MCF 10A (cell line): Measurements from ENCODE around the gene AKAP11. TPM values are rescaled to one million over a fixed set of nuclear protein-coding genes. Genes with fewer than 3 reads are reported as not detected.

Experiments
- BruUV-seq: library from RNA; stranded (reverse); fragments of 400-500 nt; replicated peaks from 2 replicates; lab custom pipeline; 2021; lab: Mats Ljungman, UMichigan
- CTCF ChIA-PET: fragments of 300-600 bp; sonication (Branson Sonifier 250); formaldehyde crosslinking; extraction: SDS; loops from one replicate; lab custom pipeline; 2021; ENCODE audit warnings: antibody characterized with exemption, inconsistent platforms; lab: Yijun Ruan, JAX
- POLR2A ChIA-PET: fragments of 300-600, 350-650 bp; sonication (Branson Sonifier 250); formaldehyde crosslinking; extraction: SDS; loops from one replicate; lab custom pipeline; 2020; ENCODE audit warnings: antibody characterized with exemption, inconsistent platforms; lab: Yijun Ruan, JAX
- DNase-seq: peaks from one replicate; pipeline ENCODE4 v3.0.0-alpha.2; 2018; ENCODE audit not compliant: unreplicated experiment
- H3K27ac Mint-ChIP-seq: one replicate; pipeline ENCODE4 v1.8.0; 2022; ENCODE audit warnings: mild to moderate bottlenecking, low read depth, mixed read lengths; ENCODE audit not compliant: unreplicated experiment
- H3K27me3 Mint-ChIP-seq: one replicate; pipeline ENCODE4 v1.8.0; 2022; ENCODE audit warnings: mixed read lengths; ENCODE audit not compliant: insufficient read depth, unreplicated experiment
- H3K36me3 Mint-ChIP-seq: one replicate; pipeline ENCODE4 v1.8.0; 2022; ENCODE audit warnings: mild to moderate bottlenecking, moderate library complexity, mixed read lengths; ENCODE audit not compliant: insufficient read depth, unreplicated experiment
- H3K4me1 Mint-ChIP-seq: one replicate; pipeline ENCODE4 v1.8.0; 2022; ENCODE audit warnings: mixed read lengths; ENCODE audit not compliant: insufficient read depth, unreplicated experiment
- H3K4me3 Mint-ChIP-seq: one replicate; pipeline ENCODE4 v1.8.0; 2022; ENCODE audit warnings: mild to moderate bottlenecking, moderate library complexity, mixed read lengths; ENCODE audit not compliant: unreplicated experiment
- H3K9me3 Mint-ChIP-seq: one replicate; pipeline ENCODE4 v1.8.0; 2022; ENCODE audit warnings: mixed read lengths; ENCODE audit not compliant: unreplicated experiment
- intact Hi-C: fragments of 100-400 bp; cut with micrococcal nuclease; formaldehyde crosslinking; loops from 2 replicates; pipeline ENCODE4 v1.14.1; 2022
- total RNA-seq: library from RNA; stranded (reverse); gene quantifications from 2 replicates; pipeline ENCODE4 v1.2.3, GENCODE V29; 2022
- TF ChIP-seq, protein P1 (sequence below): fragments of 200-600 bp; IDR thresholded peaks from one replicate; pipeline ENCODE4 v1.8.0; 2022; ENCODE audit warnings: antibody characterized with exemption, mild to moderate bottlenecking; ENCODE audit not compliant: unreplicated experiment

AKAP11 gene
- total RNA-seq, 1 experiment from 2014 or later = 24.7 TPM

DNA sequence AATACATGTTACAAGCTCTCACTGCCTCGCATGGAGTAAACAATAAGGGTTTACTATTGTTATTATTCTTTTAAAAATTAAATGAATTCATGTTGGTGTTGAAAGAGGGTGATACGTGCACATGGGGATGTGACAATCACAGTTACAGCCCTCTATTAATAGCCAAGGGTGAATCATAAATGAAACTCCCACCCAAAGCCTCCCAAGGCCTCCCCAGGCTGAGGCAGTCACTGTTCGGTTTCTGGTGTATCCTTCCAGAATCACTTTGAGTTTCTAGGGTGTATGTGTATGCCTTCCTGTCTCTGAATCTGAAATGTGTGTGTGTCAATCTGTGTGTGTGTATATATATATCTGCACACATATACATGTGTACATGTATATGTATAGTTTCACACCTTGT is 73.4 kb downstream of the AKAP11 start:
- no peaks in the 10 kb centered on the region for H3K9me3 Mint-ChIP-seq
- no peak overlapping the region for H3K4me3 Mint-ChIP-seq
- no peaks in the 10 kb centered on the region for H3K36me3 Mint-ChIP-seq
- no peak overlapping the region for H3K27ac Mint-ChIP-seq
- intact Hi-C loops = no loop called here
- no TSS peak for BruUV-seq
- ChIA-PET CTCF (no interaction called here), POLR2A (interaction anchor here (0.5 kb wide), 1 partner anchor 94 kb away, joined by 3 read pairs; no protein-coding TSS in a partner anchor)
- TF ChIP-seq, protein P1, sequence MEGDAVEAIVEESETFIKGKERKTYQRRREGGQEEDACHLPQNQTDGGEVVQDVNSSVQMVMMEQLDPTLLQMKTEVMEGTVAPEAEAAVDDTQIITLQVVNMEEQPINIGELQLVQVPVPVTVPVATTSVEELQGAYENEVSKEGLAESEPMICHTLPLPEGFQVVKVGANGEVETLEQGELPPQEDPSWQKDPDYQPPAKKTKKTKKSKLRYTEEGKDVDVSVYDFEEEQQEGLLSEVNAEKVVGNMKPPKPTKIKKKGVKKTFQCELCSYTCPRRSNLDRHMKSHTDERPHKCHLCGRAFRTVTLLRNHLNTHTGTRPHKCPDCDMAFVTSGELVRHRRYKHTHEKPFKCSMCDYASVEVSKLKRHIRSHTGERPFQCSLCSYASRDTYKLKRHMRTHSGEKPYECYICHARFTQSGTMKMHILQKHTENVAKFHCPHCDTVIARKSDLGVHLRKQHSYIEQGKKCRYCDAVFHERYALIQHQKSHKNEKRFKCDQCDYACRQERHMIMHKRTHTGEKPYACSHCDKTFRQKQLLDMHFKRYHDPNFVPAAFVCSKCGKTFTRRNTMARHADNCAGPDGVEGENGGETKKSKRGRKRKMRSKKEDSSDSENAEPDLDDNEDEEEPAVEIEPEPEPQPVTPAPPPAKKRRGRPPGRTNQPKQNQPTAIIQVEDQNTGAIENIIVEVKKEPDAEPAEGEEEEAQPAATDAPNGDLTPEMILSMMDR = no peak
- no peaks in the 10 kb centered on the region for H3K27me3 Mint-ChIP-seq
- DNase-seq = no peak
- no peaks in the 10 kb centered on the region for H3K4me1 Mint-ChIP-seq

- Mint-ChIP-seq H3K27ac (no peak overlapping the region), H3K4me1 (no peaks in the 10 kb centered on the region), H3K9me3 (no peaks in the 10 kb centered on the region), H3K36me3 (no peaks in the 10 kb centered on the region), H3K4me3 (no peak overlapping the region), H3K27me3 (no peaks in the 10 kb centered on the region)
- TF ChIP-seq, protein P1 = no peak
- intact Hi-C loops = no loop called here
- BruUV-seq = no TSS peak
- POLR2A ChIA-PET = no interaction called here
- CTCF ChIA-PET = no interaction called here
- no peak for DNase-seq
Measured at GRCh38 chr13:42348576-42348975, 76.6 kb downstream of the AKAP11 start.

DNA sequence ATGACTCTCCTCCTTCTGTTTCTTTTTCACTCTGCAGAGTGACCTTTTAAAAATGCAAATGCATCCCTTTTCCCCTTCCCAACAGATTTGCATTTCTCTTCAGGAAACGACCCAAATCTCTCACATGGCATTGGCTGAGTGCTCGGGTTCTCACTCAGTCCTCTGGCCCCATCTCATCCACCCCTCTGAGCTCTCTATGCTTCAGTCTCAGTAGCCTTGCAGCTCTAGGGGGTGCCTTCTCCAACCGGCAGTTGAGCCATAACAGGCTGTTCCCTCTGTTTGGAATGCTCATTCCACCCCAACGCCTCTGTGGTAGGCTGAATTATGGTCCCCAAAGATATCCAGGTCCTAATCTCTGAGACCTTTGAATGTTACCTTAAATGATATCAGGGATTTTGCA is 78.2 kb downstream of the AKAP11 start:
- no peak overlapping the region for H3K27ac Mint-ChIP-seq
- no peak overlapping the region for H3K4me3 Mint-ChIP-seq
- H3K36me3 Mint-ChIP-seq = no peaks in the 10 kb centered on the region
- BruUV-seq = no TSS peak
- H3K9me3 Mint-ChIP-seq = no peaks in the 10 kb centered on the region
- intact Hi-C loops = no loop called here
- TF ChIP-seq, protein P1 = no peak
- H3K27me3 Mint-ChIP-seq = no peaks in the 10 kb centered on the region
- ChIA-PET CTCF (no interaction called here), POLR2A (interaction anchor here (0.7 kb wide), 1 partner anchor 1121 kb away, joined by 5 read pairs; no protein-coding TSS in a partner anchor)
- no peak for DNase-seq
- no peaks in the 10 kb centered on the region for H3K4me1 Mint-ChIP-seq

DNA sequence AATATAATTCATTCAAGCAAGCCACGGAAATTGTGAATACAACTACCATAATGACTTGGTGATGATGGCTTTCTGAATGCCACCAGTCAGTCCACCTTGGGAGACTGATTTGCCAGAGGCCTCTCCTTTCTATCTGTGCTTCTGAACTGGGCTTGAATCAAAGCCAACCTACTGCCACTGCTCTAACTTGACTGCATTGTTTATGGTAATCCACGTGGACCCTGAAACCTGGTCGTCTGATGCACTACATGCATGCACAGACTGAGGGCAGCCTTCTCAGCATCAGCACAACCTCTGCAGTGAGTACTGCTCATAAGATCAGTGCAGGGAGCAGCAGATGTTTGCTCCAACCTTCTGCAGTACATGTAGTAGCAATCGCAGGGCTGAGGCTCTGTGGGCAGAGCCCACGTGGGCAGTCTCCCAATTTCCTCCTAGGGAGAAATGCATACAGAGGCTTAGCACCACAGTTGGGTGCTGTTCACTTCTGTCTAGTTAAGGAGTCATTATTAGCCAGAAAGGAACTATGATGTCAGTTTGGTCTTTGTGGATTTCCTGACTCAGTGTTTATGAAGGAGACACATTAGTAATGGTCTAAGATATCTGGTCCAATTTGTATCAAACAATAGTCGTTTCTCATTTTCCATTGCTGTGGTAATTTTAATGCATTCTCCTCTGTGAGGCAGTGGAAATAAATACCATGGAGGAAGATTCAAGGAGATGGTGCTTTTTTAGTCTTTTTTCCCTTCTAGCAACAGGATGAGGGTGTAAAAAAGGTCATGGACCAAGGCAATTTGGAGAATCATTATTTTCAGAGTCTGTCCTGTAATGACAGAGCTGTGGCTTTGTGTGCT is 82.5 kb downstream of the AKAP11 start:
- TF ChIP-seq, protein P1 = no peak
- POLR2A ChIA-PET = interaction anchor here (0.9 kb wide), 1 partner anchor 17 kb away, joined by 3 read pairs; no protein-coding TSS in a partner anchor

More for the DNA sequence above, 82.5 kb downstream of the AKAP11 start:
- Mint-ChIP-seq H3K4me1 (peaks cover 6% of the 10 kb centered on the region), H3K4me3 (no peak overlapping the region), H3K27ac (no peak overlapping the region), H3K36me3 (no peaks in the 10 kb centered on the region), H3K9me3 (no peaks in the 10 kb centered on the region), H3K27me3 (no peaks in the 10 kb centered on the region)
- no TSS peak for BruUV-seq
- DNase-seq = no peak
- CTCF ChIA-PET = no interaction called here
- intact Hi-C loops = no loop called here
